HTR-8/SVneo (cell line): ENCODE data around the gene CRTC3.
"Not testable (repeated sequence)": the region's sequence is repeated elsewhere in the genome, so short reads cannot be mapped to it uniquely, and the experiment has no call there.

Source experiments
- DNase-seq: peaks from one replicate; pipeline ENCODE4 v3.0.0; 2011; ENCODE audit warnings: low spot score, mixed read lengths; ENCODE audit not compliant: insufficient read length
- FAIRE-seq: peaks from 2 replicates; lab custom pipeline; 2011; peaks lifted over from hg19 to GRCh38; lab: Jason Lieb, UNC

CRTC3 gene

DNA sequence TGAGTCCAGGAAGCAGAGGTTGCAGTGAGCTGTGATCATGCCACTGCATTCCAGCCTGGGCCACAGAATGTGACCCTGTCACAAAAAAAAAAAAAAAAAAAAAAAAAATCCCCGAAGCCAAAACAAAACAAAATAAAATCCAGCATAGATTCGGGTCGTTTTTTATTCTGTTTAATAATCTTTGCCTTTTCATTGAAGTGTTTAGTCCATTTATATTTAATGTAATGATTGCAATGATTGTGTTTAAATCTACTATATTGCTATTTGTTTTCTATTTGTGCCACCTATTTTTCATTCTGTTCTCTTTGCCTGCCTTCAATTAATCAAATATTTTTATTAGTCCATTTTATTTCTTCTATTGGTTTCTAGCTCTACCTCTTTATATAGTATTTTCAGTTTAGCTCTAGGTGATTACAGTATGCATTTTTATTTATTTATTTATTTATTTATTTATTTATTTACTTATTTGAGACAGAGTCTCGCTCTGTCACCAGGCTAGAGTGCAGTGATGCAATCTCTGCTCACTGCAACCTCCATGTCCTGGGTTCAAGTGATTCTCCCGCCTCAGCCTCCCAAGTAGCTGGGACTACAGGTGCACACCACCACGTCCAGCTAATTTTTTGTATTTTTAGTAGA is 159.7 kb downstream of the CRTC3 start:
- not testable (repeated sequence) for DNase-seq, FAIRE-seq

DNA sequence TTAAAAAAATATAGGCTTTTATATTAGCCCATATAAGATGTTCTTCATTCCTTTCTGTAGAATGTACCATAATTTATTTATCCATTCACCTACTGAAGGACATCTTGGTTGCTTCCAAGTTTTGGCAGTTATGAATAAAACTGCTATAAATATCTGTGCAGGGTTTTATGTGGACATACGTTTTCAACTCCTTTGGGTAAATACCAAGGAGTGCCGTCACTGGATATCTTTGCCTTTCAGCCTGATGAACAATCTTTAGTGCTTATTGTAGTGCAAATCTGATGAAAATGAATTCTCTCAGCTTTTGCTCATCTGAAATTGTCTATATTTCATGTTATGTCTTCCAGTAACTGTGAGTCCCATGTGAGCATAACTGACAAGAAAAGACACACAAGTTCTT is 160.9 kb downstream of the CRTC3 start:
- no peak for DNase-seq

GRCh38 chr15:90691369-90691768 is 161.6 kb downstream of the CRTC3 start:
- no peak for DNase-seq
- FAIRE-seq: no peak

More for the DNA sequence above, 160.9 kb downstream of the CRTC3 start:
- FAIRE-seq: no peak

- no peak for DNase-seq
- FAIRE-seq: no peak
Measured at GRCh38 chr15:90691982-90692773, 162.5 kb downstream of the CRTC3 start.
